ENCODE measurements around the gene FARS2.

GRCh38 chr6:5610640-5611039 lies 349.3 kb downstream of the FARS2 start:
- TF ChIP-seq EZH2 (IDR thresholded peaks at IDR 0.05; ENCODE audit: borderline replicate concordance, low read depth, low read length, severe bottlenecking), result no peak
- no peak for TF ChIP-seq CTCF (IDR thresholded peaks at IDR 0.05; ENCODE audit: borderline replicate concordance, extremely low read depth, low read length, poor library complexity, severe bottlenecking)
